ENCODE data around the gene SP3.

SP3 gene

GRCh38 chr2:173993459-173993858 is 28.3 kb upstream of the SP3 start:
- no peak for DNase-seq

GRCh38 chr2:173991856-173992588 is 26.8 kb upstream of the SP3 start:
- DNase-seq, result no peak

- peak; percentile 65 for DNase-seq
Observed at GRCh38 chr2:173990970-173991819, 26.0 kb upstream of the SP3 start.

GRCh38 chr2:173990245-173990644 is 25.1 kb upstream of the SP3 start:
- DNase-seq, result no peak

GRCh38 chr2:173989884-173990215 is 24.7 kb upstream of the SP3 start:
- no peak for DNase-seq

- DNase-seq, result no peak
Observed at GRCh38 chr2:173989160-173989883, 24.1 kb upstream of the SP3 start.

GRCh38 chr2:173986805-173987204 is 21.6 kb upstream of the SP3 start:
- DNase-seq, result no peak

- DNase-seq, result no peak
Observed at GRCh38 chr2:173985605-173985992, 20.4 kb upstream of the SP3 start.

- no peak for DNase-seq
Observed at GRCh38 chr2:173984866-173985604, 19.9 kb upstream of the SP3 start.

GRCh38 chr2:173983391-173983871 is 18.3 kb upstream of the SP3 start:
- no peak for DNase-seq

GRCh38 chr2:173982918-173983317 is 17.7 kb upstream of the SP3 start:
- peak; percentile 62 for DNase-seq

- DNase-seq, result no peak
Observed at GRCh38 chr2:173982182-173982714, 17.1 kb upstream of the SP3 start.

GRCh38 chr2:173981520-173981919 is 16.3 kb upstream of the SP3 start:
- DNase-seq, result no peak

- DNase-seq, result no peak
Observed at GRCh38 chr2:173979751-173980351, 14.7 kb upstream of the SP3 start.

- DNase-seq, result no peak
Observed at GRCh38 chr2:173978447-173978846, 13.3 kb upstream of the SP3 start.

GRCh38 chr2:173972636-173973035 is 7.5 kb upstream of the SP3 start:
- DNase-seq, result no peak

- DNase-seq, result no peak
Observed at GRCh38 chr2:173972165-173972564, 7.0 kb upstream of the SP3 start.

- no peak for DNase-seq
Observed at GRCh38 chr2:173970516-173970924, 5.3 kb upstream of the SP3 start.

GRCh38 chr2:173969886-173970285 is 4.7 kb upstream of the SP3 start:
- DNase-seq, result no peak

GRCh38 chr2:173968551-173968950 is 3.4 kb upstream of the SP3 start:
- DNase-seq, result no peak

- no peak for DNase-seq
Observed at GRCh38 chr2:173966274-173967098, 1.3 kb upstream of the SP3 start.
